Stimulated activated CD8-positive, alpha-beta memory T cell treated with anti-CD3 and anti-CD28 coated beads, Interleukin-7, amount 100 ng/mL, for 1 hour (primary cell): ENCODE measurements around the gene NLK.
"Not testable (repeated sequence)": the region's sequence is repeated elsewhere in the genome, so short reads cannot be mapped to it uniquely, and the experiment has no call there.

ENCODE experiments used
- DNase-seq, 2 donors: peaks; one replicate each; pipeline ENCODE4 v3.0.0-alpha.2; 2020; ENCODE audit warnings: low read depth in 2 of 2

NLK gene

DNA sequence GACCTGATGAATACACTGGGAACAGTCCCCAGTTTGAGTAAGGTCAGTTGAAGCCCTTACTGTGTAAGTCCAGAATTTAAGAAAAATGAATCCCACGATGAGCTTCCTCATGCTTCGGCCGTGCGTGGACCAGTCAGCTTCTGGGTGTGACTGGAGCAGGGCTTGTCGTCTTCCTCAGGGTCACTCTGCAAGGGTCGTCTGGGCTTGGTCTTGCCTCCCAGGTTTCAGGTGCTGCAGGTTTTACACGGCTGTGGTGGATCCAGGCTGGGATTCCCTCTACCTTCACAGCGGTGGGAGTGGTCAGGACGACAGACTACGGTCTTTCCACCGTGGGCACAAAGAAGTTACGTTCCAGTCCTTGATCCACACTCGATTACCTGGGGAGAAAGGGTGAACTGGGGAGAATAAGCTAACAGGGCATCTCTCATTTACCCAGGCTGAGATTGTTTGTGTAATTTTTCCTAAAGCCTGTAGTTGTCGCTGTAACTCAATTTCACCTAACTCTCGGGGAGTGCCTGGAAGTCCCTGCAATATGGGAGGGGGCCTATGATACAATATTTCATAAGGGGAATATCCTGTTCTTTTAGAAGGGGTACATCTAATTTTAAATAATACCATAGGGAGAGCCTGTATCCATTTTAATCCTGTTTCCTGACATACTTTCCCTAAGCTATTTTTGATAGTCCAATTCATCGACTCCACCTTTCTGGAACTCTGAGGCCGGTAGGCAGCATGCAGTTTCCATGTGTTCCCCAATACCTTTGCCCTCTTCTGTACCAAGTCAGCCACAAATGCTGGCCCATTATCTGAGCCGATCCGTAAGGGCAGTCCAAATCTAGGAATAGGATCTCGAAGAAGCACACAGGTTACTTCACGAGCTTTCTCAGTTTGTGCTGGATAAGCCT lies 190.7 kb downstream of the NLK start:
- not testable (repeated sequence) for DNase-seq

DNA sequence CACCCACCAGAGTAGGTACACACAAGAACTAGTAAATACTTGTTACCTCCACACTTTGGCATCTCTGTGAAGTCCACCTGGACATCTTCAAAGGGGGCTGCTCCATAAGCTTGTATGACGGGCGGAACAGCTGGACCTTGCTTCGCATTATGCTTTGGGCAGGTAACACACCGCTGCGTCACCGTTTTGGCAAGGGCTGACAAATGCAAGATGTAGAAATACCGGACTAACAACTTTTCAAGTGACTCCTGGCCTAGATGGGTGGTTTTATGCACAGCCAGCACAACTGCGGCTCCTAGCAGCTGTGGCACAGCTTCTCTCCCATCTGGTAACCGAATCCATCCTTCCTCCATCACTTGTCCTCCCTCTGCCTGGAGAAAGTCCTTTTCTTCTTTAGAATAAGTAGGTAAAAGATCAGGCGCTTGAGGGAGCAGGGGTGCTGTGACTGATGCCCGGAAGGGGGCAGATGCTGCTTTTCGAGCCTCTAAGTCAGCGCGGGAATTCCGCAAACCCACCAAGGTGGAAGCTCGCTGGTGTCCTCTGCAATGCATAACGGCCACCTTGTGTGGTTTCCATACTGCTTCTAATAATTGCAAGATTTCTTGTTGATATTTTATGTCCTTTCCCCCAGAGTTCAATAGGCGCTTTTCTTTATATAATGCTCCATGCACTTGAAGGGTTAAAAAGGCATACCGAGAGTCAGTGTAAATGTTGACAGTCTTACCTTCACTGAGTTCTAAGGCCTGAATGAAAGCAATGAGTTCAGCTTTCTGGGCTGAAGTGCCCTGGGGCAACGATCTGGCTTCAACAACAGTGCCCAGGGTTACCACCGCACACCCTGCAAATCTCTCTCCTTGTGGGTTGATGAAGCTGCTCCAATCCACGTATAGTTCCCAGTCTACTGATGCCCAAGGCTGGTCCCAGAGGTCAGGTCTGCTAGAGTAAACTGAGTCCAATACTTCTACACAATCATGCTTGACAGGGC lies 191.7 kb downstream of the NLK start:
- not testable (repeated sequence) for DNase-seq

DNA sequence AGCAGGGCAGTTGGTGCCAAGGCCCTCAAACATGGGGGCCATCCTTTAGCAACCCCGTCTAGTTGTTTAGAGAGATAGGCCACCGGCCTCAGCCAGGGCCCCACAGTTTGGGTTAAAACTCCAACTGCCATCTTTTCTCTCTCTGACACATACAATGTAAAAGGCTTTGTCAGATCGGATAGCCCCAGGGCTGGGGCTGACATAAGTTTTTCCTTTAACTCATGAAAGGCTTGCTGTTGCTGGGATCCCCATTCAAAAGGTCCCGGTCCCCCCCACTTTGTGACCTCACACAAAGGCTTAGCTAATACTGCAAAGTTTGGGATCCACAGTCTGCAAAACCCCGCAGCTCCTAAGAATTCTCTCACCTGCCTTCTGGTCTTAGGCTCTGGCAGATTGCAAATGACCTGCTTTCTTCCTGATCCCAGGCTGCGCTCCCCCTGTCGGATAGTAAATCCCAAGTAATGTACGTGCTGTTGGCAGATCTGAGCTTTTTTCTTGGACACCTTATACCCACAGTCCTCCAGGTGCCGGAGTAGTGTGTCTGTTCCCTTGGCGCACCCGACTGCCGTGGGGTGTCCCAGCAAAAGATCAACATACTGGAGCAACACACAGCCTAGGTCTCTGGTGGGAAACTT lies 192.7 kb downstream of the NLK start:
- not testable (repeated sequence) for DNase-seq

DNA sequence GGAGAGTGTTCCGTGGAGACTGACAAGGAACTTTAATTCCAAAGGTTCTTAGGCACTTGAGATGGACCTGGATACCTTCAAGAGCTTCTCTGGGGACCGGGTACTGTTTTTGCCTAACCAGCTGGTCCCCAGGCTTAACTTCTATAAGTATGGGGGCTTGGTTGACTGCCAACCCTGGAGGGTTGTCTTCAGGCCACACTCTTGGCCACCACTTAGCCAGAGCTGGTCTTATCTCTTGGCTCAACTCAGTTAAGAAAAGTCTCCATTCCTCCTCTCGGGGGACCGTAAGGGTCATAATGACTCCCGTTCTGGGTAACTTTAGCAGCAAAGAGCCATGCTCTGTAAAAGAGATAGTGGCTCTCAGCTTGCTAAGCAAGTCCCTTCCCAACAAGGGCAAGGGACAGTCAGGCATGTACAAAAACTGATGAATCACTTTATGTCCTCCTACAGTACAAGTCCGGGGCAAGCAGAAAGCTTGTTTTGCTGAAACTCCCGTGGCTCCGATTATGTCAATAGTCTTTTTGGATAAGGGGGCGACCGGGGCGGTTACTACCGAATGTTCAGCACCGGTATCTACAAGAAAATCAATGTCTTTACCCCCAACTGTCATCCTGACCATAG lies 193.7 kb downstream of the NLK start:
- not testable (repeated sequence) for DNase-seq

DNA sequence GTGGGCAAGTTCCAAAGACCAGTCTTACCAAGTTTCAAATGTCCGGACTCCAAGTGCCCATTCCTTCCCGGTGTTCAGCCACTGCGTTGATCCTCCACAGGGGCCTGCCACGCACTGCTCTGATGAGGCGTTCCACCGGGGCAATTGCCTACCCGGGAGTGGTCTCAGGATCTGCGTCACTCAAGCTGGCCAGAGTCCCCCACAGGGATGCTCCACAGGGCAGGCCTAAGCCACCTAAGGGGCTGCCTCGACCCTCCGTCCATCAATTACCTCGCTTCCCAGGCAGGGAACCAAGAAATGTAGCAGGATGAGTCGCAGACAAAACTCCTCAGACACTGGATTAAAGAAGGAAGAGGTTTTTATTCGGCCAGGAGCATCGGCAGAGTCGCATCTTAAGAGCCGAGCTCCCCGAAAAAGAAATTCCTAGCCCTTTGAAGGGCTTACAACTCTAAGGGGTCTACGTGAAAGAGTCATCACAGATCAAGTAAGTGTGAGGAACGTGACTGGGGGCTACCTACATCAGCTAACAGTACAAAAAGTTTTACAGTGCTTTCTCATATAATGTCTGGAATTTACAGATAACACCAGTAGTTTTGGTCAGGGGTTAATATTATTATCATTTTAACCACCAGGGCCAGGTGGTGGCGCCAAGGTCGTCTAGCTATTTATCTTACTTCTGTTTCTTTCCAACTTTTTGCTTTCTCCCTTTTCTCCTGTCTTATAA lies 196.2 kb downstream of the NLK start:
- not testable (repeated sequence) for DNase-seq

DNA sequence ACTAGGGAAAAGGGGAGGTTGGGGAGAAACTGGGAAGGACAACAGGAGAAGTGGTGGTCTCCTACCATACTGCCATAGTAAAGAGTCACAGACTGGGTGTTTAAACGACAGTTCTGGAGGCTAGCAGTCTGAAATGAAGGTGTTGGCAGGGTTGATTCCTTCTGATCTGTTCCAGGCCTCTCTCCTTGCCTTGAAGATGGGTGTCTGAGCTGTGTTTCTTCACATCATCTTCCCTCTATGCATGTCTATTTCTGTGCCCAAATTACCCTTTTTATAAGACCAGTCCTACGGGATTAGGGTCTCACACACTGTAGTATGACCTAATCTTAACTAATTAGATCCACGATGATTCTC lies 196.8 kb downstream of the NLK start:
- DNase-seq = no peak

DNA sequence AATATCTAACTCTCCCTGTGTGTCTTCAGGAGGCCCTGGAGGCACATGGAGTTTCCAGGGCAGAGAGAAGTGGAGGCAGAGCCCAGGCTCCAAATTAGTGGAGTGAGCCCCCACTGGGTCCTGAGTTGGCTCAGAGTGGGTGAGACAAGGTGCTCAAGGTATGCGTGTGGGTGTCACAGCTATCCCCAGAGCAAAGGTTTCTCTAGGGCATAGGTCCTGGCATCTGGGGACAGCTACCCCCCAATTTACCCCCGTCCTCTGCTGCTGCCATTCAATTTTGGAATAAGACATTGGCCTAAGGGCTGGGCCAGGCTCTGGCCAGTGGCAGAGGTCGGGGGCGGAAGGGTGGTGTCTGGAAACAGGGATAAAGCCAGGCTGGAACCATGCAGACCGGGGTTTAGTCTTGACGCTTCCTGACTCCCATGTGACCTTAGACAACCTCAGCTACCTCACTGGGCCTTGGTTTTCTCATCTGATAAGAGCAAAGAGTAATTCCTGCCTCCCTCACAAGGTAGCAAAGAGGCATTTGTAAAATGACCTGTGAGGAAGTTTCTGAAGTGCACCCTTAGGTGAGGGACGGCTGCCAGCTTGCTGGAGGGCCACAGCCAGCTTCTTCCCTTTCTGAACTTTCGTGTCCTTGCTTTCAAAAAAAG lies 198.3 kb downstream of the NLK start:
- no peak for DNase-seq

DNA sequence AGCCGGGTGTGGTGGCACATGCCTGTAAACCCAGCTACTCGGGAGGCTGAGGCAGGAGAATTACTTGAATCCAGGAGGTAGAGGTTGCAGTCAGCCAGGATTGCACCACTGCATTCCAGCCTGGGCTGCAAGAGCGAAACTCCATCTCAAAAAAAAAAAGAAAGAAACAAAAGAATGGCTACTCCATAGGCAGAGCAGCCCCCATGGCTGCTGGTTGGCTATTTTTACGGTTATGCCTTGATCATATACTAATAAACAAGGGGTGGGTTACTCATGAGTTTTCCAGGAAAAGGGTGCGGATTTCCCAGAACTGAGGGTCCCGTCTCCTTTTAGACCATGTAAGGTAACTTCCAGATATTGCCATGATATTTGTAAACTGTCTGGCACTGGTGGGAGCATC lies 200.3 kb downstream of the NLK start:
- DNase-seq = no peak

DNA sequence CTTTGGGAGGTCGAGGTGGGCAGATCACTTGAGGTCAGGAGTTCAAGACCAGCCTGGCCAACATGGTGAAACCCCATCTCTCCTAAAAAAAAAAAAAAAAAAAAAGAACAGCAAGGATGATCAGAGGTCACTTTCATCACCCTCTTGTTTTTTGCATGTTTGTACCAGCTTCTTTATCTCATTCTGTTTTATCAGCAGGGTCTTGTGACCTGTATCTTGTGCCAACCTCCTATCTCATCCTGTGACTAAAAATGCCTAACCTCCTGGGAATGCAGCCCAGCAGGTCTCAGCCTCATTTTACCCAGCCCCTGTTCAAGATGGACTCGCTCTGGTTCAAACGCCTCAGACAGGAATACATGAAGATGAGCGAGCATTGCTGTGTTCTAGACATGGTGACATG lies 200.8 kb downstream of the NLK start:
- DNase-seq = not testable (repeated sequence)

DNA sequence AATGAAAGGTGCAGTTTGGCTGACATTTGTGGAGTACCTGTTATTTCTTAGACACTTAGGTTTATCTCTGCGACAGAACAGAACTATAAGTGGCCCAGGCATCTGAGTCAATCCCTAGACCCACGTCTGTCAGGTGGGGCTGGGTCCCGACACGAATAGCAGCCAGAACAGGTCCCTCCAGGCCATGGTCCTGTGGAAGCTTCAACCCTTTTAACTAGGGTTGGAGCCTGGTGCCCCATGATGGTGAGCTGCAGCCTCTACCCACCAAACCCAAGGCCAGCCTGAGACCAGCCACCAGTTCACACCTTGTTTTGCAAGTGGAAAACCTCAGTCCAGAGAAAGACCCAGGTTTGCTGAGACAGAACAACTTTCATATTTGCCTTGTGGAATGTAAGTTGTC lies 202.0 kb downstream of the NLK start:
- no peak for DNase-seq
